Thyroid gland (tissue), 4 donors: ENCODE results near the gene CAPRIN1.

Experiments
- POLR2A ChIP-seq, 2 donors: fragments of 450-650 bp; IDR thresholded peaks; one replicate each; pipeline ENCODE4 v1.6.1; 2017; ENCODE audit warnings: antibody characterized with exemption in 2 of 2, mild to moderate bottlenecking in 2 of 2, moderate library complexity in 1 of 2
- TF ChIP-seq, protein P1 (sequence below), 6 experiments: fragments of 200-600 bp in 3 of 6; fragments of 450-650 bp in 3 of 6; sonication (generic) in 3 of 6; IDR thresholded peaks; one replicate each; pipeline ENCODE4 v1.5.1; 2016 to 2019; ENCODE audit warnings: antibody characterized with exemption in 6 of 6, mild to moderate bottlenecking in 2 of 6, inconsistent platforms in 1 of 6, moderate library complexity in 1 of 6

DNA sequence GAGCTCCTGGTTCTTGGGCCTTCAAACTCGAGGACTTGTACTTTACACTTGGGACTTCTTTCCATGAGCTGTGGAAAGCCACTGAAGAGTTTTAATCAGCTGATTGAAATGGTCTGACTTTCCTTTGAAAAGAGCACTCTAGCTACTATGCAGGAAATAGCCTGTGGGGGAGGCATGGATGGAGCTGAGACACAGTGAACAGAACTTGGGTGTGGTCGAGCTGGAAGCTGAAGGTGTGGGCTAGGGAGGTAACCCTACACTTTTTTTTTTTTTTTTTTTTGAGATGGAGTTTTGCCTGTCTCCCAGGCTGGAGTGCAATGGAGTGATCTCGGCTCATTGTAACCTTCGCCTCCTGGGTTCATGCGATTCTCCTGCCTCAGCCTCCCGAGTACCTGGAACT lies 17.5 kb upstream of the CAPRIN1 start:
- TF ChIP-seq, protein P1, sequence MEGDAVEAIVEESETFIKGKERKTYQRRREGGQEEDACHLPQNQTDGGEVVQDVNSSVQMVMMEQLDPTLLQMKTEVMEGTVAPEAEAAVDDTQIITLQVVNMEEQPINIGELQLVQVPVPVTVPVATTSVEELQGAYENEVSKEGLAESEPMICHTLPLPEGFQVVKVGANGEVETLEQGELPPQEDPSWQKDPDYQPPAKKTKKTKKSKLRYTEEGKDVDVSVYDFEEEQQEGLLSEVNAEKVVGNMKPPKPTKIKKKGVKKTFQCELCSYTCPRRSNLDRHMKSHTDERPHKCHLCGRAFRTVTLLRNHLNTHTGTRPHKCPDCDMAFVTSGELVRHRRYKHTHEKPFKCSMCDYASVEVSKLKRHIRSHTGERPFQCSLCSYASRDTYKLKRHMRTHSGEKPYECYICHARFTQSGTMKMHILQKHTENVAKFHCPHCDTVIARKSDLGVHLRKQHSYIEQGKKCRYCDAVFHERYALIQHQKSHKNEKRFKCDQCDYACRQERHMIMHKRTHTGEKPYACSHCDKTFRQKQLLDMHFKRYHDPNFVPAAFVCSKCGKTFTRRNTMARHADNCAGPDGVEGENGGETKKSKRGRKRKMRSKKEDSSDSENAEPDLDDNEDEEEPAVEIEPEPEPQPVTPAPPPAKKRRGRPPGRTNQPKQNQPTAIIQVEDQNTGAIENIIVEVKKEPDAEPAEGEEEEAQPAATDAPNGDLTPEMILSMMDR (IDR thresholded peaks at IDR 0.05), result no peak
- no peak for TF ChIP-seq POLR2A (IDR thresholded peaks at IDR 0.05)
